T-helper 17 cell (primary cell): Measurements from ENCODE around the gene KCNMA1. TPM values are rescaled to one million over a fixed set of nuclear protein-coding genes. Genes with fewer than 3 reads are reported as not detected.

ENCODE experiments used
- ATAC-seq: fragments of 150-1000 bp; cut with Tn5 transposase; 2 replicates; pipeline ENCODE4 v1.10.0; 2021; ENCODE audit warnings: mild to moderate bottlenecking, moderate library complexity
- DNase-seq, 3 donors: peaks; one replicate each; pipeline versions ENCODE4 v3.0.0 to v3.0.0-alpha.2; 2020 to 2021
- H3K9me3 ChIP-seq: one replicate; pipeline ENCODE4 v1.7.0; 2013; ENCODE audit warnings: low read length, mild to moderate bottlenecking; ENCODE audit not compliant: control insufficient read depth, poor library complexity, severe bottlenecking
- H3K27ac Mint-ChIP-seq: one replicate; pipeline ENCODE4 v1.8.0; 2022; ENCODE audit warnings: mild to moderate bottlenecking, moderate library complexity, mixed read lengths
- H3K27me3 Mint-ChIP-seq: one replicate; pipeline ENCODE4 v1.8.0; 2022; ENCODE audit warnings: mixed read lengths
- H3K36me3 Mint-ChIP-seq: one replicate; pipeline ENCODE4 v1.8.0; 2022; ENCODE audit warnings: low read depth, mixed read lengths
- H3K4me1 Mint-ChIP-seq: one replicate; pipeline ENCODE4 v1.8.0; 2022; ENCODE audit warnings: mild to moderate bottlenecking, mixed read lengths
- H3K4me3 Mint-ChIP-seq: one replicate; pipeline ENCODE4 v1.8.0; 2022; ENCODE audit warnings: mild to moderate bottlenecking, moderate library complexity, mixed read lengths
- total RNA-seq, 4 donors: library from RNA in 2 of 4; stranded (reverse) in 2 of 4; gene quantifications; one replicate each; pipeline ENCODE4 v1.2.3 and lab custom pipeline; 2022 to 2026

The KCNMA1 gene
- total RNA-seq, 2 donors from 2014 or later: 0.27 TPM; not detected in 1

- ATAC-seq: no peak
- Mint-ChIP-seq H3K4me1 (peaks cover 3% of the 10 kb centered on the region), H3K27ac (no peak overlapping the region), H3K36me3 (no peaks in the 10 kb centered on the region), H3K27me3 (no peaks in the 10 kb centered on the region), H3K4me3 (no peak overlapping the region)
- H3K9me3 ChIP-seq: no peaks in the 10 kb centered on the region
- DNase-seq: no peak
These were observed 327.2 kb downstream of the KCNMA1 start for GRCh38 chr10:77310288-77310840.

DNA sequence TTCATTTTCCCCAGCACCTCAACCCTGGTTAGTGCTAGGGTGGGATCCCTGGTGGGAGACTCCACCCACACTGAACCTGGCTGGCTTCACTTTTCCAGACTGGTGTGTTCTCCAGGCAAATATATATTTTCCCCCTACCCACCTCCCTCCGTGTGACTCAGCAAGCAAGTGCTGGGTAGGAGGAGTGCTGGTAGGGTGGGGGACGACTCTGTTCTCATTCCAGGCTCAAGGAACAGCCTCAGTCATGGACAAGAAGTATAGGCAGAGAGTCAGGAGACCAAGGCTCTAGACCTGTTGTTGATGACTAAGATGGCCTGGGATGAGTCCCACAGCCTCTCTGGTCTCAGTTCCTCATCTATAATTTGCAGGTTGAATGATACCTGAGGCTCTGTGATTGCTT lies 328.1 kb downstream of the KCNMA1 start:
- no peak overlapping the region for H3K27ac Mint-ChIP-seq
- no peak overlapping the region for H3K4me3 Mint-ChIP-seq
- DNase-seq: no peak

DNA sequence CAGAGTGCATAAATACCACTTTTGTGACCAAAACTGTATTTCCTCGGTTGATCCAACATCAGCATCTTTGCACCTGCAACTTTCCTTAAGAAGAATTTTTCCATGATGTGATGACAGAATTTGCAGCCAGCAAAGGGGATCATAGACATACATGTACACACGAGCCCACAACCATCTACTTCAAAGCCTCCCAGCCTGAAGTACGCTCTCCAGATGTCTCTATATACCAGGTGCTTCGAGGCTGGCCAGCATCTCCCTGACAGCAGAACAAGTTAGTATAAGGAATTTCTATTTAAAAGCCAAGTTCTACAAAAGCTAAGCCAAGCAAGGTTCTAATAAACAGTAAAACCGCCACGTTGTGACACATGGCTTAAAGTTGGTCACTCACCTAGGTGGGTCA lies 328.5 kb downstream of the KCNMA1 start:
- Mint-ChIP-seq H3K27ac (no peak overlapping the region), H3K4me3 (no peak overlapping the region)

More for the DNA sequence above, 328.1 kb downstream of the KCNMA1 start:
- H3K4me1 Mint-ChIP-seq: peaks cover 3% of the 10 kb centered on the region
- H3K27me3 Mint-ChIP-seq: no peaks in the 10 kb centered on the region
- H3K9me3 ChIP-seq: no peaks in the 10 kb centered on the region
- H3K36me3 Mint-ChIP-seq: no peaks in the 10 kb centered on the region
- no peak for ATAC-seq

DNA sequence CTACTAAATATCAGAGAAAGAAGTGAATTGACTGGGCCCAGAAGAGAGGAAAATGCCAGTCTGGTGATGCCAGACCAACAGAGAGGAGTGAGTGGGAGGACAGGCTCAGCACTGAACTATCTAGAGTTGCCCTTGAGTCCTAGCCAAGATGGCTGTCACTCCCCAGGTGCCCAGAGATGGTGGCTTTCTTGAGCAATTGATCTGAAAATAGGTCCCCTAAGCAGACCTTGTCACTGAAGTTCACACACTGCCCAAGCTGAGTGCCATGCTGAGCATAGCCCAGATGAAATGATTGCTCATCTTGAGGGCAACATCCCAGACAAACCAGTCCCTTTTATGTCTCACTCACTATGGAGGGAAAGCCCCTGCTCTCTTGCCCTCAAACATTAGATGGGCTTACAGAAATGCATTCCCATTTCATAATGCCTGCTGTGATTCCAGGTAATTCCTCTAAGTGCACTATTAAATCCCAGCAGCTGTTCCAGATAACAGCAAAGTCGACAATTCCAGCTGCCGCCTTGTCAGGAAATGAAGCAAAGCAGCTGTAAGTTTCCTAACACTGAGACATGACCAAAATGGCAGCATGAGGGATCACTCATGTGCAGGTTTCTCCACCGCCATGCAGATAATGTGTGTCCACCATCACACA lies 329.4 kb downstream of the KCNMA1 start:
- ATAC-seq (no peak), DNase-seq (no peak)
- H3K9me3 ChIP-seq: no peaks in the 10 kb centered on the region
- no peaks in the 10 kb centered on the region for H3K27me3 Mint-ChIP-seq
- H3K4me3 Mint-ChIP-seq: no peak overlapping the region
- peaks cover 3% of the 10 kb centered on the region for H3K4me1 Mint-ChIP-seq
- no peak overlapping the region for H3K27ac Mint-ChIP-seq
- H3K36me3 Mint-ChIP-seq: no peaks in the 10 kb centered on the region

More for the DNA sequence above, 328.5 kb downstream of the KCNMA1 start:
- ATAC-seq (no peak), DNase-seq (no peak)
- peaks cover 3% of the 10 kb centered on the region for H3K4me1 Mint-ChIP-seq
- H3K27me3 Mint-ChIP-seq: no peaks in the 10 kb centered on the region
- H3K36me3 Mint-ChIP-seq: no peaks in the 10 kb centered on the region
- H3K9me3 ChIP-seq: no peaks in the 10 kb centered on the region

GRCh38 chr10:77306666-77307065 lies 330.9 kb downstream of the KCNMA1 start:
- Mint-ChIP-seq H3K4me1 (no peaks in the 10 kb centered on the region), H3K27ac (no peak overlapping the region), H3K36me3 (no peaks in the 10 kb centered on the region), H3K27me3 (no peaks in the 10 kb centered on the region), H3K4me3 (no peak overlapping the region)
- no peak for DNase-seq
- no peak for ATAC-seq
- H3K9me3 ChIP-seq: no peaks in the 10 kb centered on the region

GRCh38 chr10:77305650-77306632 lies 331.7 kb downstream of the KCNMA1 start:
- Mint-ChIP-seq H3K27me3 (no peaks in the 10 kb centered on the region), H3K27ac (no peak overlapping the region), H3K36me3 (no peaks in the 10 kb centered on the region), H3K4me3 (no peak overlapping the region), H3K4me1 (no peaks in the 10 kb centered on the region)
- ATAC-seq: no peak
- H3K9me3 ChIP-seq: no peaks in the 10 kb centered on the region
- DNase-seq: no peak

DNA sequence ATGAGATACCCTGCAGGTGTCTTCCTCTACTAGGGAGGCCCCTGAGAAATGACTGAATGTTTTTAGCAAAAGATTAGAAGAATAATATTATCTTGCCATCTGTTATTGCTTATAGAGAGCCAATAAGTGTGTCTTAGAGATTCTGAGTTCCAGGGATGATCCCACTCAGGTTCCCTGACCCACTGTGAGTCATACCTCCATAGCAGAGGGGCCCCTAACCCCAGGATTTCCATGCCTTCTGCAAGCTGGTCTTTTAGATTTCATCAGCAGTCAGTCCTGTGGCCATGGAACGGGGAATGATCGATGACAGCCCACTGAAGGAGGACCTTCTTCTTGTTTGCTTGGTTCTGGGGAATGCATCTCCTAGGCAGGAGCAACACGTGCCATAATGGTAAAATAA lies 333.4 kb downstream of the KCNMA1 start:
- no peaks in the 10 kb centered on the region for H3K4me1 Mint-ChIP-seq
- ATAC-seq: no peak
- DNase-seq: no peak
- no peaks in the 10 kb centered on the region for H3K9me3 ChIP-seq
- no peaks in the 10 kb centered on the region for H3K27me3 Mint-ChIP-seq
- no peak overlapping the region for H3K27ac Mint-ChIP-seq
- H3K36me3 Mint-ChIP-seq: no peaks in the 10 kb centered on the region
- no peak overlapping the region for H3K4me3 Mint-ChIP-seq

DNA sequence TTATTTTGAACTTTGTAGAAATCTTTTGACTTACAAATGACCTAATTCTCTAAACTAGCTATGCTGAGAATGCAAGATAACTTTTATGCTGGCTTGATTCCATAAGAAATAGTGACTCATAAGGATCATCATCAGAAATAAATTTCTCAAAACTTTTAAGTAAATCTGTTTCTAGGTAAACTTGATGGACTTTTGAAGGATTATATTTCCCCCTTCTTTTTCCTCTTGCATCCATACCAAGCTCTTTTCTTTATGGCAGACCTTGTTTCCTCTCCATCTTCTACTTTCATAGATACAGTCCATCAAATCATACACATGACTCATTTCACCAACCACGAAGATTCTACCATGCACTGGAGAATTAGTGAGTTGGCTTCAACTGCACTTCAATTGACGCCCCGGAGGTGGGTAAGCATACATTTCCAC lies 336.3 kb downstream of the KCNMA1 start:
- ATAC-seq (no peak), DNase-seq (no peak)
- Mint-ChIP-seq H3K4me1 (no peaks in the 10 kb centered on the region), H3K27me3 (no peaks in the 10 kb centered on the region), H3K4me3 (no peak overlapping the region), H3K27ac (no peak overlapping the region), H3K36me3 (no peaks in the 10 kb centered on the region)
- H3K9me3 ChIP-seq: no peaks in the 10 kb centered on the region

- ATAC-seq: no peak
- H3K9me3 ChIP-seq: no peaks in the 10 kb centered on the region
- H3K4me3 Mint-ChIP-seq: no peak overlapping the region
- no peaks in the 10 kb centered on the region for H3K36me3 Mint-ChIP-seq
- H3K4me1 Mint-ChIP-seq: no peaks in the 10 kb centered on the region
- H3K27ac Mint-ChIP-seq: no peak overlapping the region
- H3K27me3 Mint-ChIP-seq: no peaks in the 10 kb centered on the region
- no peak for DNase-seq
These were observed 336.8 kb downstream of the KCNMA1 start for GRCh38 chr10:77300682-77301302.

DNA sequence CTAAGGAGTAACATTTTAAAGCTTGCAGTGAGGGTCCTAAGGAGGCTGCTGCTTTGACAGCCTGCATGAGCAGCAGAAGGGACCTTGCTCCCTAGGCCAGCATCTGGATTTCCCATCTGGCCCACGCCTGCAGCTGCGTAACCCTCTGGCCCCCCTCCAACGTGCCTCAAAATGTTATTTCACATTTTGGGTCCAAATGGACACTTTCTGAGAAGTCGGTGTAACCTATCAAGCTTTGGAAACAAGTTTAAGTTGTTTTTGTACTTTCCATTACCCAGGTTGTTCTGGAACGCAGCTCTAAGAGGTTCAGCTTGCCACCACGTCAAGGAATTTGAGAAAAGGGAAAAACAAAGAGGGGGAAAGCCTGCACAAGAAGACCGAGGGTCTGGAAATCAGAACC lies 338.3 kb downstream of the KCNMA1 start:
- Mint-ChIP-seq H3K4me3 (no peak overlapping the region), H3K27me3 (no peaks in the 10 kb centered on the region), H3K36me3 (no peaks in the 10 kb centered on the region), H3K4me1 (no peaks in the 10 kb centered on the region), H3K27ac (no peak overlapping the region)
- DNase-seq: no peak
- no peaks in the 10 kb centered on the region for H3K9me3 ChIP-seq
- no peak for ATAC-seq

- ATAC-seq (no peak), DNase-seq (no peak)
- H3K4me1 Mint-ChIP-seq: no peaks in the 10 kb centered on the region
- H3K4me3 Mint-ChIP-seq: no peak overlapping the region
- no peak overlapping the region for H3K27ac Mint-ChIP-seq
- no peaks in the 10 kb centered on the region for H3K9me3 ChIP-seq
- no peaks in the 10 kb centered on the region for H3K36me3 Mint-ChIP-seq
- H3K27me3 Mint-ChIP-seq: peaks cover 12% of the 10 kb centered on the region
These were observed 340.2 kb downstream of the KCNMA1 start for GRCh38 chr10:77297393-77297739.

GRCh38 chr10:77296534-77297392 lies 340.8 kb downstream of the KCNMA1 start:
- Mint-ChIP-seq H3K36me3 (no peaks in the 10 kb centered on the region), H3K27me3 (peaks cover 14% of the 10 kb centered on the region), H3K4me1 (no peaks in the 10 kb centered on the region), H3K4me3 (no peak overlapping the region), H3K27ac (no peak overlapping the region)
- no peaks in the 10 kb centered on the region for H3K9me3 ChIP-seq
- DNase-seq (no peak), ATAC-seq (no peak)
